K562 (cell line): ENCODE measurements around the gene HPX. TPM values are rescaled to one million over a fixed set of nuclear protein-coding genes. Genes with fewer than 3 reads are reported as not detected.

Experiments
- ATAC-seq: fragments of 200-7000 bp; cut with Tn5 transposase; 3 replicates; pipeline ENCODE4 v1.9.1; 2020; ENCODE audit warnings: moderate library complexity
- BruUV-seq: library from RNA; stranded (reverse); fragments of 400-500 nt; replicated peaks from 2 replicates; lab custom pipeline; 2021; lab: Mats Ljungman, UMichigan
- CTCF ChIA-PET: fragments of 300-600 bp; formaldehyde crosslinking; extraction: SDS; loops from one replicate; lab custom pipeline; 2021; ENCODE audit warnings: low intra/inter-chr PET ratio; lab: Yijun Ruan, JAX
- POLR2A ChIA-PET: fragments of 300-600, 350-650 bp; sonication (Branson Sonifier 250); formaldehyde crosslinking; extraction: SDS; loops from one replicate; lab custom pipeline; 2021; ENCODE audit warnings: antibody characterized with exemption, inconsistent platforms; lab: Yijun Ruan, JAX
- DNase-seq, 4 experiments: peaks; one replicate each; pipeline versions ENCODE4 v3.0.0 to v3.0.0-alpha.2; 2011 to 2018; ENCODE audit warnings: low spot score in 3 of 4, mixed read lengths in 3 of 4; ENCODE audit errors: extremely low read depth in 1 of 4
- FAIRE-seq: peaks from 2 replicates; lab custom pipeline; 2011; peaks lifted over from hg19 to GRCh38; lab: Jason Lieb, UNC
- H2AFZ ChIP-seq: 2 replicates; pipeline ENCODE4 v1.6.0; 2011; ENCODE audit warnings: low read depth, low read length, control low read depth, inconsistent platforms
- H3K27ac ChIP-seq: fragments of 200-600 bp; 3 replicates; pipeline ENCODE4 v1.8.0; 2011; ENCODE audit warnings: low read depth, mild to moderate bottlenecking, control low read depth, inconsistent platforms, low read length, moderate library complexity, mixed read lengths; ENCODE audit errors: extremely low read depth
- H3K27me3 ChIP-seq, 2 experiments: fragments of 300-600 bp in 1 of 2; 2 replicates in 1 of 2; 3 replicates in 1 of 2; pipeline versions ENCODE4 v1.6.0 to v1.8.0; 2011; ENCODE audit warnings: inconsistent platforms in 2 of 2, low read length in 2 of 2, mild to moderate bottlenecking in 1 of 2, mixed read lengths in 1 of 2, moderate library complexity in 1 of 2; ENCODE audit not compliant: control insufficient read depth in 2 of 2, insufficient read depth in 2 of 2
- H3K36me3 ChIP-seq: fragments of 300-600 bp; 3 replicates; pipeline ENCODE4 v1.8.0; 2011; ENCODE audit warnings: mild to moderate bottlenecking, low read length, inconsistent platforms; ENCODE audit not compliant: control insufficient read depth, insufficient read depth
- H3K4me1 ChIP-seq, 2 experiments: fragments of 200-600 bp in 1 of 2; replicated peaks in 1 of 2; 2 replicates in 1 of 2; 3 replicates in 1 of 2; pipeline versions ENCODE4 v1.5.1 to v1.8.0; 2011; ENCODE audit warnings: inconsistent platforms in 2 of 2, low read length in 2 of 2, mild to moderate bottlenecking in 1 of 2, mixed read lengths in 1 of 2, moderate library complexity in 1 of 2; ENCODE audit not compliant: control insufficient read depth in 2 of 2, insufficient read depth in 2 of 2
- H3K4me2 ChIP-seq: 2 replicates; pipeline ENCODE4 v1.6.1; 2011; ENCODE audit warnings: low read length, control low read depth, inconsistent platforms, mixed read lengths; ENCODE audit not compliant: insufficient read depth
- H3K4me3 ChIP-seq: fragments of 200-600 bp; sonication (generic), shearing (Covaris generic); 2 replicates; pipeline ENCODE4 v1.5.1; 2016; ENCODE audit warnings: control low read depth, inconsistent platforms
- H3K79me2 ChIP-seq: fragments of 200-600 bp; 3 replicates; pipeline ENCODE4 v1.8.0; 2011; ENCODE audit warnings: low read length, inconsistent platforms; ENCODE audit not compliant: control insufficient read depth, insufficient read depth
- H3K9ac ChIP-seq, 2 experiments: 2 replicates each; pipeline versions ENCODE4 v1.6.0 to v1.6.1; 2011; ENCODE audit warnings: low read depth in 2 of 2, low read length in 2 of 2, control low read depth in 1 of 2, inconsistent platforms in 1 of 2, mild to moderate bottlenecking in 1 of 2, mixed read lengths in 1 of 2; ENCODE audit not compliant: insufficient read depth in 1 of 2
- H3K9me1 ChIP-seq: one replicate; pipeline ENCODE4 v1.6.0; 2011; ENCODE audit warnings: inconsistent platforms, mild to moderate bottlenecking, low read length, moderate library complexity; ENCODE audit not compliant: control insufficient read depth, insufficient read depth
- H3K9me3 ChIP-seq: replicated peaks from 2 replicates; pipeline ENCODE4 v1.5.1; 2011; ENCODE audit warnings: low read depth, low read length, inconsistent platforms; ENCODE audit not compliant: control insufficient read depth, insufficient read depth
- H4K20me1 ChIP-seq: replicated peaks from 2 replicates; pipeline ENCODE4 v1.6.1; 2011; ENCODE audit warnings: low read length, inconsistent platforms, mixed read lengths; ENCODE audit not compliant: control insufficient read depth, insufficient read depth
- EWSR1 ChIP-seq: fragments of 450-650 bp; IDR thresholded peaks from 2 replicates; pipeline ENCODE4 v1.6.1; 2018; ENCODE audit warnings: borderline replicate concordance, mild to moderate bottlenecking, low read depth, moderate library complexity; ENCODE audit not compliant: partially characterized antibody
- EZH2 ChIP-seq: IDR thresholded peaks from 2 replicates; pipeline ENCODE4 v1.6.1; 2012; ENCODE audit warnings: low read depth, mild to moderate bottlenecking, inconsistent platforms, low read length, borderline replicate concordance
- FOS ChIP-seq: IDR thresholded peaks from 3 replicates; pipeline ENCODE4 v1.6.1; 2011; ENCODE audit not compliant: insufficient read length; ENCODE audit errors: extremely low read depth
- HDAC8 ChIP-seq: fragments of 450-650 bp; IDR thresholded peaks from 2 replicates; pipeline ENCODE4 v1.6.1; 2016; ENCODE audit warnings: mild to moderate bottlenecking, missing genetic modification characterization, moderate library complexity, missing compliant biosample characterization
- KDM5B ChIP-seq: fragments of 200-600 bp; sonication (generic); IDR thresholded peaks from 2 replicates; pipeline ENCODE4 v1.6.1; 2012; ENCODE audit warnings: low read depth, mild to moderate bottlenecking, moderate library complexity, low read length, control low read depth, inconsistent platforms; ENCODE audit not compliant: insufficient replicate concordance
- LCOR ChIP-seq: sonication (generic); formaldehyde crosslinking; IDR thresholded peaks from 2 replicates; pipeline ENCODE4 v1.8.0; 2022; ENCODE audit warnings: mild to moderate bottlenecking, missing genetic modification reagents
- POLR2A ChIP-seq: fragments of 450-650 bp; conservative IDR thresholded peaks from 2 replicates; pipeline ENCODE4 v1.6.1; 2016
- POLR2AphosphoS2 ChIP-seq: IDR thresholded peaks from 2 replicates; pipeline ENCODE4 v1.6.1; 2012; ENCODE audit warnings: low read length, improper control_type of control experiment
- TEAD1 ChIP-seq, 2 experiments: fragments of 450-650 bp in 1 of 2; sonication (generic) in 1 of 2; formaldehyde crosslinking; IDR thresholded peaks; 2 replicates each; pipeline versions ENCODE4 v1.4.0 to v1.8.0; 2020 to 2022; ENCODE audit warnings: mild to moderate bottlenecking in 2 of 2, missing genetic modification reagents in 1 of 2
- YBX1 ChIP-seq: fragments of 450-650 bp; IDR thresholded peaks from 2 replicates; pipeline ENCODE4 v1.7.1; 2016; ENCODE audit warnings: mild to moderate bottlenecking
- ZC3H4 ChIP-seq: sonication (generic); formaldehyde crosslinking; IDR thresholded peaks from 2 replicates; pipeline ENCODE4 v1.9.0; 2021; ENCODE audit warnings: missing genetic modification reagents, borderline replicate concordance
- ZNF318 ChIP-seq, 2 experiments: fragments of 450-650 bp; IDR thresholded peaks; 2 replicates each; pipeline ENCODE4 v1.6.1; 2016; ENCODE audit warnings: mild to moderate bottlenecking in 2 of 2, borderline replicate concordance in 1 of 2, low read depth in 1 of 2, moderate library complexity in 1 of 2
- ZNF507 ChIP-seq: conservative IDR thresholded peaks from 2 replicates; pipeline ENCODE4 v1.6.1; 2017; ENCODE audit warnings: missing genetic modification characterization, missing compliant biosample characterization
- ZNF75A ChIP-seq: fragments of 450-650 bp; formaldehyde crosslinking; IDR thresholded peaks from 2 replicates; pipeline ENCODE4 v1.4.0; 2020; ENCODE audit warnings: mild to moderate bottlenecking
- WGBS: fragments of 100-300 bp; shearing (Covaris generic); methylation state at CpG from one replicate; pipeline ENCODE4 v1.1.6; 2016; ENCODE audit warnings: low coverage, mixed read lengths; ENCODE audit not compliant: insufficient coverage; ENCODE audit errors: missing lambda C conversion rate; 5-methylcytosine and 5-hydroxymethylcytosine counted together
- in situ Hi-C: fragments of 300-500 bp; cut with MboI; formaldehyde crosslinking; loops from 4 replicates; pipeline ENCODE4 v1.15.0; 2018; ENCODE audit warnings: inconsistent platforms, mixed read lengths
- intact Hi-C: fragments of 100-400 bp; cut with micrococcal nuclease; formaldehyde crosslinking; loops from 2 replicates; pipeline ENCODE4 v1.14.2; 2022
- polyA plus RNA-seq, 8 experiments: library from polyadenylated mRNA; depleted of rRNA in 4 of 8; stranded (reverse) in 5 of 8; unstranded in 3 of 8; fragments of >200 nt; fragmentation: Nextera tagmentation in 2 of 8; fragmentation: Illumina TruSeq in 1 of 8; extraction: Ambion mirVana in 2 of 8; extraction: Trizol in 1 of 8; gene quantifications; 2 replicates each; pipeline versions ENCODE4 v1.2.1 to v1.2.3, GENCODE V29; 2011 to 2014; ENCODE audit warnings: inconsistent platforms in 1 of 8, missing spikeins in 1 of 8
- total RNA-seq, 7 experiments: library from RNA; depleted of rRNA in 6 of 7; stranded (reverse); fragments of >200 nt in 6 of 7; fragmentation: Illumina TruSeq in 2 of 7; extraction: Trizol in 2 of 7; gene quantifications; 2 replicates each; pipeline versions ENCODE4 v1.2.1 to v1.2.3, GENCODE V29; 2011 to 2021; ENCODE audit warnings: low replicate concordance in 1 of 7

HPX gene
- total and polyA plus RNA-seq, 9 of the 15 experiments (the other 6 are each of a cell fraction or from before 2014, with no cell fraction given) = 0.12 to 1.2 (median 0.49) TPM; not detected in 1

DNA sequence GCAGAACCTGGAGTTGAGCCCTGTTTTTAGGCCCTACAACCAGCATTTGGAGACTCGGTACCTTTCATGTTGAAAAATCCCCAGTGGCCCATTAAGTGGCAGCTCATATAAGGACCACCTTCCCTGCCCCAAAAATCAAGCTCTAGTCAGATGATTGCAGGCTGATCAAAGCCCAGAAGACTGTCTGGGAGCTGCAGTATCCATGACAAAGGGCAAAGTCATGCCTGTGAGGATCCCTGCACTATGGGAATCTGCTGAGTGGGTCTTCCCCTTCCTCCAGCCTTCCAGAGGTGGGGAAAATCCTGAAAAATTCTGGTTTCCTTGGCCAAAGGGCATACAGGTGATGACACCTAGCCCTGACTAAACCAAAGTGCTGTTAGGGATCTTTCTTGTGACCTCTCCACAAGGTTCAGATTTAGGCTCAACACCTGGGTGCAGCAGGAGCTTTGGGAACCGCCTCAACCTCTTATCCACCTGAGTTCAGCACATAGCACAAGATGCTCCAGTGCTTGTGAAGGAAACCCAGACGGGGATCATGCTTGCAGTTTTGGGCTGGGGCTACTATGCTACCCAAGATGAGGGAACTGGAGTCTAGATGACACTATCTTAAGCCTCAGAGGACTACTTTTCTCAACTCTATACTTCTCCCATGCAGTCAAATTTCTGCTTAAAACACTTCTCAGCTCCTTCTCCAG, 34.2 kb upstream of the HPX start:
- 57% methylated on average over 3 of the region's 3 CpGs for WGBS
- intact Hi-C loops (loop anchor here (2.0 kb wide), 1 partner anchor 128 kb away; the partner anchor contains the start of genes ILK and RRP8), in situ Hi-C loops (no loop called here)
- no TSS peak for BruUV-seq
- H3K27me3 ChIP-seq = no peaks in the 10 kb centered on the region
- ATAC-seq = peak; percentile 2; the same call in 2 of the 3 replicates
- H3K9ac ChIP-seq = no peak overlapping the region
- CTCF ChIA-PET = no interaction called here
- 0 out of 2 replicates have a peak overlapping the region, but pooled peaks have one; percentile 72 for H3K4me2 ChIP-seq
- no peak overlapping the region for H3K27ac ChIP-seq
- no peaks in the 10 kb centered on the region for H4K20me1 ChIP-seq
- H3K36me3 ChIP-seq = peaks cover 39% of the 10 kb centered on the region; the same call in 2 of the 3 replicates
- no peaks in the 10 kb centered on the region for H3K9me1 ChIP-seq
- H2AFZ ChIP-seq = no peak overlapping the region
- H3K4me3 ChIP-seq = no peak overlapping the region
- H3K79me2 ChIP-seq = peaks cover 12% of the 10 kb centered on the region
- H3K9me3 ChIP-seq = no peaks in the 10 kb centered on the region
- H3K4me1 ChIP-seq = peaks cover 15 to 16% of the 10 kb centered on the region in 2 experiments; a peak in 4 of 5 replicates
- POLR2A ChIA-PET = interaction anchor here (0.7 to 2.7 kb wide), 6 partner anchors 9 to 969 kb away, joined by 3 to 12 read pairs (median 5); partner anchors contain the start of gene DNHD1
- FAIRE-seq = no peak
- DNase-seq = peak in 1 of 4 experiments; percentile 12
- 0 out of 2 replicates have a peak, but pooled peaks have one; percentile 59 for TF ChIP-seq POLR2A
- no peak for TF ChIP-seq ZNF507
- TF ChIP-seq POLR2AphosphoS2 = 0 out of 2 replicates have a peak, but pooled peaks have one; percentile 15
- TF ChIP-seq TEAD1 (CRISPR knock-in tag; IDR thresholded peaks at IDR 0.05) = 0 out of 4 replicates have a peak, but pooled peaks of 1 of the 2 experiments have one; percentile 34
- TF ChIP-seq EWSR1 = no peak
- no peak for TF ChIP-seq YBX1
- no peak for TF ChIP-seq FOS
- no peak for TF ChIP-seq HDAC8 (tag)
- 0 out of 2 replicates have a peak, but pooled peaks have one; percentile 2 for TF ChIP-seq LCOR (CRISPR knock-in tag)
- no peak for TF ChIP-seq ZC3H4 (CRISPR knock-in tag)
- no peak for TF ChIP-seq ZNF75A (CRISPR knock-in tag)
- TF ChIP-seq ZNF318 (IDR thresholded peaks at IDR 0.05; ENCODE audit: borderline replicate concordance in 1 of 2, low read depth in 1 of 2) = no peak
- no peak for TF ChIP-seq EZH2
- TF ChIP-seq KDM5B = peak; percentile 30
